HG03378 (cell line): ENCODE measurements around the gene RAVER2.
"Not testable (repeated sequence)": the region's sequence is repeated elsewhere in the genome, so short reads cannot be mapped to it uniquely, and the experiment has no call there.

Source experiments
- ATAC-seq: cut with Tn5 transposase; IDR thresholded peaks from one replicate; pipeline ENCODE4 v1.9.1; 2021; ENCODE audit warnings: mild to moderate bottlenecking, moderate library complexity; ENCODE audit not compliant: unreplicated experiment

Gene RAVER2

DNA sequence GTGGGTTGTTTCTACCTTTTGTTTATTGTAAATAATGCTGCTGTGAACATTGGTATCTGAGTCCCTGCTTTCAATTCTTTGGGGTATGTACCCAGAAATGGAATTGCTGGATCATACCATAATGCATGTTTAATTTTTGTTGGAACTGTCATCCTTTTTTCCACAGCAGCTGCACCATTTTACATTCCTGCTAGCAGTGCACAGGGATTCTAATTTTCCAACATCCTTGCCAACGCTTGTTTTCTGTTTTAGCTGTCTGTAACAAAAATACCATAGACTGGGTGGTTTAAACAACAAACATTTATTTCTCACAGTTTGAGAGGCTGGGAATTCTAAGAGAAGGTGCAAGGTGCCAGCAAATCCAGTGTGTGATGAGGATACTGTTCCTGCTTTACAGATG, 65.1 kb downstream of the RAVER2 start:
- ATAC-seq, result no peak

DNA sequence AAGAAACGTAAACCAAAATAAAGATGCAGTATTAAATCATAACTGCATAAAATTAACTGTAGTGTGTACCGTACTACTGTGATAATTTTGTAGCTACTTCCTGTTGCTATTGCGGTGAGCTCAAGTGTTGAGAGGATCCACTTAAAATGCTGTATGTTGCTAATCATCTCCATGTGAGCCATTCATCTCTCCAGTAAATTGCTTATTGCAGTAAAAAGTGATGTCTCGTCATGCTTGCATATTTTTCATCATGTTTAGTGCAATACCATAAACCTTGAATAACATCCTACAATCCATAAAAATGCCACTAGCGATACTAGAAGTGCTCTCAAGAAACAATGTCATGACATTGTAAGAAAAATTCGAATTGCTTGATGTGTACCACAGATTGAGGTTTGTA, 66.3 kb downstream of the RAVER2 start:
- ATAC-seq, result no peak

DNA sequence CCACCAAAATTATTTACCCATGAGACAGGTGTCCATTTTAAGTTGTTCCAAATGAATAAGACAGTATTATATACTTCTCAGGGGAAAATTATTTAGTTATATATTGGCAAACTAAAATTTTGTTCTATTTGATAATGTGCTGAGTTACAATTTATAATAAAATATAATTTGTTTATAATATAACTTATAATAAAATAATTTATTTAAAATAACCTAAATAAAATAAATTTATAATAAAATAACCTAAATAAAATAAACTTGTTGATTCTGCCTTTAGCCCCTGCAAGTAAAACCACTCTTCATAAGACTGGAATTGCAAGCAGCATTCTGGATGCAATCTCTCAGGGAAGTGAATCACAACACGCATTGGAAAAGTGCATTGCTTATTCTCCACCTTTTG, 69.6 kb downstream of the RAVER2 start:
- no peak for ATAC-seq

GRCh38 chr1:64817364-64817763, 72.5 kb downstream of the RAVER2 start:
- ATAC-seq, result not testable (repeated sequence)

GRCh38 chr1:64820572-64820971, 75.7 kb downstream of the RAVER2 start:
- not testable (repeated sequence) for ATAC-seq

DNA sequence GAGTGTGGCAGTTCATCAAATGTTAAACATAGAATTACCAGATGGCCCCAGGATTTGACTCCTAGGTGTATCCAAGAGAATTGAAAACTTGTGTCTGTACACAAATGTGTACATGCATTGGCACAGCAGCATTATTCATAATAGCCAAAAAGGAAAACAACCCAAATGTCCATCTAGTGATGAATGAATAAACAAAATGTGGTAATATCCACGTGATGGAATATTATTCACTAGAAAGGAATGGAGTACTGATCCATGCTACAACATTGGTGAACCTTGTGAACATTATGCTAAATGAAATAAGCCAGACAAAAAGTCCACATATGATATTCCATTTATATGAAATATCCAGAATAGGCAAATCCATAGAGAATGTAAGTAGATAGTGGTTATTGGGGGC, 77.7 kb downstream of the RAVER2 start:
- ATAC-seq, result no peak

GRCh38 chr1:64823691-64824476, 79.0 kb downstream of the RAVER2 start:
- ATAC-seq, result no peak

- no peak for ATAC-seq
These were observed 82.1 kb downstream of the RAVER2 start for GRCh38 chr1:64826991-64827390.

- no peak for ATAC-seq
These were observed 84.0 kb downstream of the RAVER2 start for GRCh38 chr1:64828829-64829228.

DNA sequence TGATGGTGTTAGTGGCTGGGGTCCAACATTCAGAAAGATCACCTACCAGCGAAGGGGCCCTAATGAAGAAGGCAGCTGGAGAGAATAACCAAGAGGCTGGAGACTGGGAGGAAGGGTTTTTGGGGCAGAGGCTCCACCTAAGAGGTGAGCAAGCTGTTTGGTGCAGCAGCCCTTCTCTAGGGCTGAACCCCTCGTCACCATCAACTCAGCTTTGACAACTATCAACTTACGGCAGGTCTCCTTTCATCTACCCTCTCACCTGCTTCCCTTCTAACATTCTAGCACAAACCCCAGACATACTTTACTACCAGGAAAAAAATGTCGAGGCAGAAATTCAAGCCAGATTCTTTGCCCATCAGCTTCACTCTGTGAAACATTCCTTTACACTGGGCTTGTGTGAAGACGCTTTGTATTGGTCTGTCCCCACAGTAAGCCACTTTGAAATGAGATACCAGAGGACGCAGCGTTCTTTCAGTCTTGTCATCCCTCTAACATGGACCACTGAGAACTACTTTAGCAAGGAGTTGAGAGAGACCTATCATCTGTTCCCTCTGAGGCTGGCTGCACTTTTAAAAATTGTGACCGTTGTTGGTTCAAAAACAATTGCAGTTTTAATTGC, 84.6 kb downstream of the RAVER2 start:
- ATAC-seq, result no peak

GRCh38 chr1:64830030-64830651, 85.3 kb downstream of the RAVER2 start:
- ATAC-seq, result no peak

DNA sequence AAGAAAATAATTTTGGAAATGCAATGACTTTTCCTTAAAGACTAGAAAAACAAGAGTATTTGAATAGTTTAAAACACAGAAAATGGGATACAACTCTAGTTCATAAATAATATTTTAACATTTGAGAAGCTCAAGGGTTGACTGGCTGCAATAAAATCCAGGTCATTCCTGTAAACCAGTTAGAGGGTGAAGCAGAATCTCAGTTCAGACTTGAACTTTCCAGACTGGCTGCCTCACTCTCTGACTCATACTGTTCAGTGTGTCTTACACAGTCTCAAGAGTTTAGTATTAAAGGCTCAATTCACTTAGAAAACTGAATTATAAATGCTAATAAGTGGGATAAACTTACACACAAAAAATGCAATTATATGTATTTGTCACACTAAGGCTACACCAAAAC, 89.9 kb downstream of the RAVER2 start:
- ATAC-seq, result no peak

GRCh38 chr1:64836802-64837201, 91.9 kb downstream of the RAVER2 start:
- no peak for ATAC-seq

DNA sequence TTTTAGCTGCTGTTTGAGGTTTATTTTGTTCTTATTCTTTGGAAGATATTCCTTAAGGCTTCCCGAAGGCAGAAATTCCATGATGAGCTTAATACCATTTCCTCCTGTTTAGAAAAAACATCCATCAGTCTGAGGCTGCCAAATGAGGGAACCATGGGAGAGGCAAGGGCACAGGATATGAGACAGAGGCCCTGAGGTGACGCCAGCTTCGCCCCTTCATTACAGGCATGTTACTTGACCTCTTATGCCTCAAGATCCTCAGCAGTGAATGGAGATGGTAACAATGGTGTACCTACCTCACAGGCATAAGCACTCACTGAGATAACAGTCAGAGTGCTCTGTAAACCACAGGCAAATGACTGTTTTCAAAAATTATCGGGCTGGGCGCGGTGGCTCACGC, 93.6 kb downstream of the RAVER2 start:
- ATAC-seq, result no peak

- ATAC-seq, result no peak
These were observed 94.4 kb downstream of the RAVER2 start for GRCh38 chr1:64839261-64839660.

DNA sequence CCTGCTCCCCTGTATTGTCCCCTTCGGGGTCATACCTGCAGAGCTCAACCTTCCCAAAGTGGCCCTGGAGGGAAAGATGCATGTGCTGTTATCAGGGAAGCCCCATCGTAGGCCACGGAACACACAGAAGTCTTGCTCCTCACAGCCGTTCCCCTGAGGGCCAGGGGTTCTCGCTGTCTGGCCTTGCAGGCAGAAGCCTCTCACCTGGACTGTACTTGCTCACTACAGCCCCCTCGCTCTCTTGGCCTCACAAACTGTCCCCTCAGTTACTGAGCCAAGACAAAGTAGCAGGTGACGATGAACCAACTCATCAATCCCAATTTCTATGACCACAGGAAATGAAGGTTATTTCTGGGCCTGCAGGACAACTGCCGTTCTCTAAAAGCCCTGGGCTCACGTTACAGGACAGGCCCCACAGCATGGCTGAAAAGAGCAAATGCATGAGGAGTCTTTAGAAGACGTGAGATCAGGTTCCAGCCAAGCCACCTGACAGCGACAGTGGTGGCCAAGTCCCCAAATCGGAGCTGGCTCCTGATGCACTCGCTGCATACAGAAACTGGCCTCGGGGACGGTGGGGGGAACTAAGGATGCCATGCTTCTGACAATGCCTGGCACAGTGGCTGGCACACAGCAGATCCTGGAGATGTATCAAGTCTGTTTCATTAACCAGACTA, 95.0 kb downstream of the RAVER2 start:
- no peak for ATAC-seq

DNA sequence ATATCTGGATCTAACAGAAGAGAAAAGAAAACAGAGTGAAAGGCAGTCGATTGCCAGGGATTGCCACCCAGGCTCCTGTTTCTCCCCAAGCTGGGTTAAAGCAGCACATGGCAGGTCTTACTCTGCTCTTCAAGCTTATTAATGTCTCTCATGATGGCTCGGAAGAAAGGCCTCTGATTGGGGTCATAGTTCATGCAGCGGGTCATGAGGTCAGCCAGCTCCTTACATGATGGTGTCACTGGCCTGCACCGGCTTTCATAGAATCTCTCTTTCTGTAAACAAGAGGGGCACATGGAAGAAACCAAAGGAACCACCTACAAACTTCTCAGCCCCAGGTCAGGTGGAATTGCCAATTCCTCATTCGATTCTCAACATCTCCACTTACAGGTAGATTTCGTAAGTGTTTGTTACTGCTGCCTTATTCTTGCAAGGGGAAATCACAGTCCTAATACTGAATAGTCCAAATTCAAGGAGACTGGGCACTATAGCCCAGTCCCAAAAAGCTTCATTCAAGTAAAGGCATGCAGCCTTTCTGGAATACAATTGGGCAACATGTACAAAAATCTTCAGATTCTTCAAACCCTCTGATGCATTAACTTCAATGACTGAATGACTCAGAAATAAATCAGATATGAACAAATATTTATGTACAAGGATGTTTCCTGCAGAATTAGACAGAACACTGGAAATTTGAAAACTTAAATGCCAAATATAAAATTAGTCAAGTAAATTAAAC, 96.6 kb downstream of the RAVER2 start:
- no peak for ATAC-seq

DNA sequence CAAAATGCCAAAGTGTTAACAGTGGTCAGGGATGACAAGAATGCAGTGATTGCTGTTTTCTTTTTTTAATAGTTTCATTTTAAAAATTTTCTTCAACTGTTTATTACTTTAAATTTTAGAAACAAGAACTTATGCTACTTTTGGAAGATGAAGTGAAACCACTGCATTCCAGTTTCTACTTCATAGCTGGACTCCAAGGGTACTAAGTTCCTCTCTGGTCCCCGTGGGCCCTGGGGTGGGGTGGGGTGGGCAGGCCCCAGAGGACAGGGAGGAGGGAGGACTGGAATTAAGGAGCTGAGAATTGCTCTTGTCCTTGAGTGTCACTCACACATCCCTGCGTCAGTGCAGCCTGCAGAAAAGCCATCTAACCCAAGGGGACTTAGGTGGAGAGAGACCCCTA, 97.3 kb downstream of the RAVER2 start:
- ATAC-seq, result no peak

- ATAC-seq, result no peak
These were observed 98.8 kb downstream of the RAVER2 start for GRCh38 chr1:64843675-64844074.

GRCh38 chr1:64844175-64844574, 99.3 kb downstream of the RAVER2 start:
- ATAC-seq, result no peak

DNA sequence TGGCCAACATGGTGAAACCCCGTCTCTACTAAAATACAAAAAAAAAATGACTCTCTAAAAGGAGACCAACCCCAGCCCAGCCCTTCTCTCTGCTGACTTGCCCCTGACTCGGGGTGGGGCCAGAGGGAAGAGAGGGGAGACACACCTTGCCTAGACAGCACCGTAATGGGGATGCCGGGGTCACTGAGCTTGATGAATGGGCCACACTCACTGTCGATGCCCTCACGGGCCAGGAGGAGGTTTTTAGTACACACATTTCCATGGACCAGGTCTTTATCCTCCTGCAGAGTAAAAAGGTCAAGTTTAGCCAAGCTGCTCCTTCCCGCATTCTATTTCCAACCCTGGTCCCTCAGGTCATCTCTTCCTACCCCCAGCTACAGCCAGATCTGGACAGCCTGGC, 99.7 kb downstream of the RAVER2 start:
- no peak for ATAC-seq
